Left ventricle myocardium superior (tissue), 1 donor: ENCODE measurements around the gene RPN1. TPM values are rescaled to one million over a fixed set of nuclear protein-coding genes. Genes with fewer than 3 reads are reported as not detected.
"Not testable (repeated sequence)": the region's sequence is repeated elsewhere in the genome, so short reads cannot be mapped to it uniquely, and the experiment has no call there.

Experiments
- ATAC-seq: fragments of 200-7000 bp; cut with Tn5 transposase; one replicate; pipeline ENCODE4 v1.9.1; 2020; ENCODE audit warnings: mild to moderate bottlenecking, moderate library complexity
- DNase-seq: peaks from one replicate; pipeline ENCODE4 v3.0.0-alpha.2; 2020
- intact Hi-C: fragments of 100-400 bp; cut with micrococcal nuclease; formaldehyde crosslinking; loops from one replicate; pipeline ENCODE4 v1.11.0; 2022
- total RNA-seq: library from RNA; stranded (reverse); fragmentation: NEBNext Ultra II Directional; extraction: Animal tissue kit (Norgen Biotek cat#: 25700); gene quantifications from one replicate; pipeline ENCODE4 v1.2.1, GENCODE V29; 2021
- donor health status: DM: no; HTN: yes; CAD: no; lungs with severe emphysema.

The RPN1 gene
- total RNA-seq, 1 donor from 2014 or later = 104 TPM

DNA sequence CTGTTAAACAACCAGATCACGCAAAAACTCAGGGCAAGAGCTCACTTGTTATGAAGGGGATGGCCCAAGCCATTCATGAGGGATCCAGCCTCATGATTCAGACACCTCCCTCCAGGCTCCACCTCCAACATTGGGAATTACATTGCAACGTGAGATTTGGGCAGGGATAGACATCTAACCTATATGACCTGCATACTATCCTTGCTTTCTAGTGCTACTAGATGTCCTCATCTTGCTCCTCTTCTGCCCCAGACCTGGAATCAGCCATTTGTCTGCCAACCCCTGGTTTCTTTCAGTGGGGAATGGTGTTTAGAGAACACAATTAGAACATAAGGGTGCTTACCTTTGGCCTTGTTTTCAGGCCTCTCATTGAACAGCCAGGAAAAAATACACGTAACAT, 63.2 kb downstream of the RPN1 start:
- no peak for DNase-seq
- ATAC-seq = no peak
- intact Hi-C loops = no loop called here

DNA sequence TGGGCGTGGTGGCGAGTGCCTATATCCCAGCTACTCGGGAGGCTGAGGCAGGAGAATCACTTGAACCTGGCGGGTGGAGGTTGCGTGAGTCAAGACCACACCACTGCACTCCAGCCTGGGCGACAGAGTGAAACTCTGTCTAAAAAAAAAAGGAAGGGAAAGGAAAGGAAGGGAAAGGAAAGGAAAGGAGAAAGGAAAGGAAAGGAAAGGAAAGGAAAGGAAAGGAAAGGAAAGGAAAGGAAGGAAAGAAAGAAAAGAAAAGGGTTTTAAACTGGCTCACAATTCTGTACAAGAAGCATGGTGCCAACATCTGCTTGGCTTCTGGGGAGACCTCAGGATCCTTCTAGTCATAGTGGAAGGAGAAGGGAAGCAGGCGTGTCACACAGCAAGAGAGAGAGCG, 63.7 kb downstream of the RPN1 start:
- intact Hi-C loops, DNase-seq, ATAC-seq: not testable (repeated sequence)

DNA sequence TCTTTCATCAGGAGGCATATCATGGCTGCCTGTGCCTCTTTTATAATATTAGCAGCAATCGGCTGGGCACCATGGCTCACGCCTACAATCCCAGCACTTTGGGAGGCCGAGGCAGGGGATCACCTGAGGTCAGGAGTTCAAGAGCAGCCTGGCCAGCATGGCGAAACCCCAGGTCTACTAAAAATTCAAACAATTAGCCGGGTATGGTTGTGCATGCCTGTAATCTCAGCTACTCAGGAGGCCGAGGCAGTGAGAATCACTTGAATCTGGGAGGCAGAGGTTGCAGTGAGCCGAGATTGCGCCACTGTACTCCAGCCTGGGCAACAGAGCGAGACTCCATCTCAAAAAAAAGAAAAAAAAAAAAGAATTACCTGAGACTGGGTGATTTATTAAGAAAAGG, 64.2 kb downstream of the RPN1 start:
- ATAC-seq, DNase-seq, intact Hi-C loops: not testable (repeated sequence)

DNA sequence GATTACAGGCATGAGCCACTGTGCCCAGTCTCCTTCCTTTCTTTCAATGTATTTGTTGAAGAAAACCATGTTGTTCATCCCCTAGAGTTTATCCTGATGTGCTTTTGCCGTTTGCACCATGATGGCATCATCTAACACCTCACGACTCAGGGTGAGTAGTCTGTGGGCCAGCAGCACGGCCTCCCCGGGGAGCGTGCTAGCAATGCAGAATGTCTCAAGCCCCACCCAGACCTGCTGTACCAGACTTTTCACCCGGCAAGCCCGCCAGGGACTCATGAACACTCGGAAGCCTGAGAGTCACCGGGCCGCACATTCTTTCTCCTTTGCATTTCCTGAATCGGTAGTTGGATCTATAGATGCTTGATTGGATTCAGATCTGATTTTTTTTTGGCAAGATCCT, 64.6 kb downstream of the RPN1 start:
- no peak for ATAC-seq
- no peak for DNase-seq

DNA sequence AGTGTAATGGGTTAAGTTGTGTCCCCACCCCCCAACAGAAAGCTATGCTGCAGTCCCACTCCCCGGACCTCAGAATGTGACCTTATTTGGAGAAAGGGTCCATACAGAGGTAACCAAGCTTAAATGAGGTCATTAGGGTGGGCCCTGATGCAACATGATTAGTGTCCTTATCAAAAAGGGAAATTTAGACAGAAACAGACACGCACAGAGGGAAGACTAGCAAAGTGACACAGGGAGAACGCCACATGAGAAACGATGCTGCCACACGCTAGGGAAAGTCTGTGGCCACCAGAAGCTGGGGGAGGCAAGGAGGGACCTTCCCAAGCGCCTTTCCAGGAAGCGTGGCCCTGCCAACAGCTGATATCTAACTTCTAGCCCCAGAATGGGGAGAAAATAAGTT, 65.4 kb downstream of the RPN1 start:
- intact Hi-C loops = no loop called here
- DNase-seq = no peak
- no peak for ATAC-seq

More for the DNA sequence above, 64.6 kb downstream of the RPN1 start:
- intact Hi-C loops = no loop called here

DNA sequence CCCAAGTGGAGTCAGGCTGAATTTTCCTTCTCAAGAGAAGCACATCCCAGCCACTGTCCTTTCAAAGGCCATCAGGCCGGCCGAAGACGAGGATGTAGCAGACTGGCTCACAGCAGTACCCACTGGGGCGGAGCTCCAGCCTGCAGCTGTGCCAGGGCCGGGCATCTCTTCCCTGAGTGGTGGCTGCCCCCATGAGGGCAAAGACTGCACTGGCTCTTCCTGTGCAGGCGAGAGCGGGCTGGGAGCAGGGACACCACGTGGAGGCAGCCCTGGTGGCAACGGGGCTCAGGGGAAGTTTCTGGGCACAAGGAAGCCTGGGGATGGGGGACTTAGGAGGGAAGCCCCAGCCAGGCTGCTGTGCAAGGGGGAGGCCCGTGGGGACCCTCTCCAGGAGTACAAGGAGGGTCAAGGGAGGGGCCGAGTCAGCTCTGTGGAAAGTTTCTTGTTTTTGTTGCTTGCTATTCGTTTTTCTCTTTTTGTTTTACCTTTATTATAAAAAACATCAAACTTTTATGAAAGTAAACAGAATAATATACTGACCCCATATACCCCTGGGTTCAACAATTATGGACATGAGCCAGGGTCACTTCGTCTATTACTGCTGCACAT, 66.1 kb downstream of the RPN1 start:
- peak; percentile 82 for DNase-seq
- peak; percentile 99 for ATAC-seq
- intact Hi-C loops = no loop called here

DNA sequence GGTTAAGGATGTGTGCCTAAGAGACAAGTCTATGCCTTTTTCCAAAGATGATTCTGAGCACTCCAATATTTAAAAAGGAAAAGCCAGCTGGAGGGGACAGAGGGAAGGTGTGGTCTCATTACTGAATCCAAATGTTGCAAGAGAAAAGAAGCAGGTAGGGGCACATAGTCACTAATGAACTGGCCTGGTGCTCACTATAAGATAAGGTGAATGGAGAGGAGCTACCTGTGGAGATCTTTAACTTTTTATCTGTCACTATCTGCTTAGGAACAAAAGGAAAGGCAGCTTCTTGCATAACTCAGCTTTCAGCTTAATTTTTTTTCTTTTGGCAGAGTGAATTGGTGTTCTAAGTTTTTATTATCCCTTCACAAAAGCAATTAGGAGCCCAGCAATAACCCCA, 69.1 kb downstream of the RPN1 start:
- intact Hi-C loops = no loop called here
- ATAC-seq (no peak), DNase-seq (no peak)

DNA sequence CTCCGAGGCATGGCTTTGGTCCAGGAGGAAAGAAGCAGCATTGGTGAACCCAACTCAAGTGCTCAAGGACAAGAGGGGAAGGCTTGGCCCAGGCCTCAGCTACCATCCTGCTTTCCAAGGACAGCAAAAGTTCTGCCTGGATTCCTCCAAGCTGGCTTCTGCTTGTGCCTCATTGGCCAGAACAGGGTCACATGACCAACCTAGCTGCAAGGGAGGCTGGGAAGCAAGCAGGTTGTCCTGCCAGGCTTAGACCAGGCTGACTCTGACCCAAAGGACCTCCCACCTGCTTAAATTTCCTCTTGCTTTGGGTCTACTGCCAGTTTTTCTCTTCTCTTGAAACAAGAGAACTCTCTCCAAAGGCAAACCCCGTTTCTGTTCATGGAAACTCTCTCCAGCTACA, 70.7 kb downstream of the RPN1 start:
- intact Hi-C loops = no loop called here
- no peak for DNase-seq
- no peak for ATAC-seq

DNA sequence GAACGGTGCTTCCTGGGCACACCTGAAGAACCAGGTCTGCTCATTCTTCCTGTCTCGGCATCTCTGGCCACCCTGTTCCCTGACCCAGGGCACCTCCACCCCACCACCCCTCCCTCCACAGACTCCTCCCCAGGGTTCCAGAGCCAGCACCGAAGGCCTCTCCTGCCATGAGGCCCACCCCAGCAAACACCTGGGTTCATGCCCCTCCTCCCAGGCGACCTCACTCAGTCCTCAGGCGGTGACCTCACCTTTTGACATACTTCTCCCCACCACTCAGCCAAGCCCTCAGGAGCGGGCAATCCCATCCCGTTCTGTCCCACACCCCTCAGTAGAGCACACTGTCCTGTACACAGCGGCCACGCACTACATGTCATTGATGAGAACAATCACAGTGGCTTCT, 72.3 kb downstream of the RPN1 start:
- DNase-seq = no peak
- intact Hi-C loops = no loop called here
- ATAC-seq = no peak

DNA sequence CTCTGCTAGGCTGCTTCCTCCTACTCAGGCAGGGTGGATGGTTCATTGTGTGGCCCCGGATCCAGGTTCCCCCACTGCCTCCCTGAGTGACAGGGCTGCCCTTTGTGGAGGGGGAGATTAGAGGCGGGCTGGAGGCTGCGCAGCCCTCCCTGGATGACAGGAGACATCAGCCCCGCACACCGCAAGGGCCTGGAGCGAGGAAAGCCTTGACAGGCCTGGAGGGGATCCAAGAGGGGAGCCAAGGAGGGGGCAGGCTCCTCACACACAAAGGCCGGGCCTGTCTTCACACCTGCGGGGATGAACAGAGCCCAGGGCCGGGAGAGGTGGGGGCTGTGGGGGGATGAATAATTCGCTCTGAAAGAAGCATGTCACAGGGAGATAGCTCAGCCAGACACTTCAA, 72.9 kb downstream of the RPN1 start:
- DNase-seq (no peak), ATAC-seq (no peak)
- intact Hi-C loops = no loop called here

DNA sequence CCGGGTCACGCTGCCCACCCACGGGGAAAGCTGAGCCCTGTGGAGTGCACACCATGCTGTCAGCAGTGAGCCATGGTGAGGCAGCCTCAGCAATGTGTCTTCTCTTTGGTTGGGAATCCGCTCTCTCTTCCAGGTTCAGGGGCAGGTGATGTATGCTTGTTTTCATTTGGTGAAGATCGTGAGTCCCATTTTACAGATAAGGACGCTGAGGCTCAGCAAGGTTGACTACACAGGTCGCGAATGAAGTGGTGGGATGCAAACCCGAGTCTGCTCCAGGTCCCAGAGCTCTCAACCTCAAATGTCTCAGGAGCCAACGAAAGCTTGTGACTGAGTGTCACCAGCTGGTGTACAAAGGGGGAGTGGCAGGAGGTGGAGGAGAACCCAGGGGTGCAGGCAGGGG, 74.3 kb downstream of the RPN1 start:
- intact Hi-C loops = no loop called here
- ATAC-seq (no peak), DNase-seq (no peak)

DNA sequence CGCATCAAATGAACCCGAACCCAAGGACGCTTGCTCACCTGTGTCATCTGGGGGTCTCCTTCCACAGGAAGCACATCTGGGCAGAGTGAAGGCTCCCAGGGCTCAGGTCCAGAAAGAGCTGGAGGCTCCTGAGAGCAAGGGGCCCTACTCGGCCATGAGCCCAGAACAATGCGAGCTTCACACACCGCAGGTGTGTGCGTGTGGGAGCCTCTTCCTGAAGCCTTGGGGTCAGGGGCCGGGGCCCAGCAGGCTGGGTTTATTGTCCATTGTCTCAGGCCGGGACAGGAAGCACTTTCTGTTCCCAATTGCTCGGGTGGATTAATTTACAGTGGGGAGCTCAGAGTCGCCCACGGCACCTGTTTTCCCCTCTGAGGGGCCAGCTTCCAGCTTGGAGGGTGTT, 74.8 kb downstream of the RPN1 start:
- intact Hi-C loops = no loop called here
- DNase-seq = peak; percentile 53
- peak; percentile 60 for ATAC-seq

DNA sequence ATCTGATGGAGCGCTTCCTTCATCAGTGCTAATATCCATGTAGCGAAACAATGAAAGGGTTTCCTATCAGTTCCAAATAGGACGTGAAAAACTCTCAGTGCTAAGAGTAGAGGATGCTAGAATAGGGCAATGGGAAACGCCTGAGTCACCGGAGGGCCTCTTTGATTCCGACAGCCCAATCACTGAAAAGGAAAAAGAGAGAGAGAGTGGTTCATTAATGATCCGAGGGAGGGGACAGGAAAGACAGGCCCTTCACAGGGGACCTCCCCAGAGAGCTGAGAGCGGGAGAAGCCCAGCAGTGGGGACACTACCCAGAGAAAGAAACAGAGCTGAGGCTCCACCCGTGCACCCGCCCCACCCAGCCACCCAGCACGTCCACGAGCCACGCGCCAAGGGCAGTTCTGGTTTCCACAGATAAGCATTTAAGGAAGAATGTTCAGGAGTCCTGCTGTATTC, 76.9 kb downstream of the RPN1 start:
- DNase-seq (peak; percentile 52), ATAC-seq (peak; percentile 73)
- intact Hi-C loops = no loop called here

DNA sequence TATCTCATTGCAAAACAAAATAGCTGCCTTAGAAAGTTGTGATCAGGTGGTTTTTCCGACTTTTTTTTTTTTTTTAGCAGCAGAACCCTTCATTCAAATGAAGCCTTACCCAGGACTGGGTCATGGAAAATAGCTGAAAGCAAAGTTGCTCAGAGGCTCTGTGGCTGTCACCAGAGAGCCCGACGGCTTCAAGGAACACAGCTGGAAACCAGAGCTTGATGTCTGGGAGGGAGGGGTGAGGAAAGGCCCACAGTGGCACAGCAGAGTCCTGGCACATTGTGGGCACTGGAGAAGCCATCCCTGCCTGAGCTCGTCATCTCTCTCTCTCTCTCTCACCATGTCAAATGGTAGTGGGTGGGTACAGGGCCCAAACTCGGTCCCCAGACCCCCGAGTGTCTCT, 77.5 kb downstream of the RPN1 start:
- intact Hi-C loops = no loop called here

DNA sequence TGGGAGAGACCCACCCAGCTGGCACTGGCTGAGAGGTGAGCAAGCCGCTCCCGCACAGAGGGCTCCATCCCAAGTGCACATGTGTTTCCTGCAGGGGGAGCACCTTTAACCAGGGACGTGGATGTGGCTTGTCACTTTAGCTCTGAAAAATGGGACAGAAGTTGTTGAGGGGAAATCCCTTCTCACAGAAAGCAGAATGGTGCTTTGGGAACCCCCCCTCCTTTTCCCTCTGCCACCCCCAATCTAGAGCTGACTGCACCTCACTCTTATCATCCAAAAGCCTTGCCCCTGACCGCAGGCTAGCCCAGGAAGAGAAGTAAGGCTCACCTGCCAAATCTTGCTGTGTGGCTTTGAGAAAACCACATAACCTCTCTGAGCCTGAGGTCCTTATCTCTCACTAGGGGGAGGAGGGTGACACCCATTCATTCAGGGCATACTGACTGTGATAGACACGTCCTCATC, 77.9 kb downstream of the RPN1 start:
- ATAC-seq (no peak), DNase-seq (no peak)
- intact Hi-C loops = no loop called here

More for the DNA sequence above, 77.5 kb downstream of the RPN1 start:
- DNase-seq = no peak
- no peak for ATAC-seq

DNA sequence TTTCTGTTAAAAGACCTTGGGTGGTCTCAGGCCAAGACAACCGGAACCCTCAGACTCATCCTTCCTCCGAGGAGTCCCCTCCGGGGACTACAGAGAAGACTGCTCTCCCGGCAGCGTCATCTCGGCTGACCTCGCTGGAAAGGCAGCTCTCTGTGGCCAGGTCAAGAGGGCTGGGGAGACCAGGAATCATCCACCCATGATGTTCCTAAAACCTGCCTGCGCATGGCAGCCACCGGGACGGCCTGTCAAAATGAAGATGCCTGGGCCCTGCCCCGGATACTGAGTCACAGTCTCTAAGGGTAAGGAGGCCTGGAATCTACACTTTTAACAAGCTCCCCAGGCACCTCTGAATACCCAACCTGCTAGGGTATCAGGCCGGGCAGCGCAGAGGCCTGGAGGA, 78.6 kb downstream of the RPN1 start:
- intact Hi-C loops = no loop called here

More for the DNA sequence above, 78.6 kb downstream of the RPN1 start:
- ATAC-seq (no peak), DNase-seq (no peak)

Other genes with a start within 250 kb of the RPN1 start
- gene DNAJB8, start 183.9 kb downstream of the RPN1 start, total RNA-seq = not detected
- 8.0 TPM for gene GATA2, start 157.6 kb downstream of the RPN1 start, total RNA-seq
- 250 TPM for gene RAB7A, start 75.4 kb upstream of the RPN1 start, total RNA-seq
- 50.4 TPM for gene ACAD9, start 228.8 kb upstream of the RPN1 start, total RNA-seq